Mucosa of stomach (tissue), 1 donor: ENCODE results near the gene MYO7B.

ENCODE experiments used
- H3K27me3 ChIP-seq: one replicate; pipeline ENCODE4 v1.7.0; 2013; ENCODE audit warnings: mild to moderate bottlenecking, low read length; ENCODE audit not compliant: control insufficient read depth, insufficient read depth
- H3K36me3 ChIP-seq: one replicate; pipeline ENCODE4 v1.7.0; 2013; ENCODE audit warnings: low read length; ENCODE audit not compliant: control insufficient read depth, insufficient read depth
- H3K4me1 ChIP-seq: one replicate; pipeline ENCODE4 v1.7.0; 2013; ENCODE audit warnings: mild to moderate bottlenecking, low read length; ENCODE audit not compliant: control insufficient read depth, insufficient read depth
- H3K4me3 ChIP-seq: one replicate; pipeline ENCODE4 v1.7.0; 2013; ENCODE audit warnings: low read length
- H3K9ac ChIP-seq: one replicate; pipeline ENCODE4 v1.7.0; 2013; ENCODE audit warnings: mild to moderate bottlenecking, low read length, moderate library complexity
- H3K9me3 ChIP-seq: one replicate; pipeline ENCODE4 v1.7.0; 2013; ENCODE audit warnings: mild to moderate bottlenecking, low read length, moderate library complexity; ENCODE audit not compliant: control insufficient read depth
- donor health status: Pancreatic carcinoma.

MYO7B gene

DNA sequence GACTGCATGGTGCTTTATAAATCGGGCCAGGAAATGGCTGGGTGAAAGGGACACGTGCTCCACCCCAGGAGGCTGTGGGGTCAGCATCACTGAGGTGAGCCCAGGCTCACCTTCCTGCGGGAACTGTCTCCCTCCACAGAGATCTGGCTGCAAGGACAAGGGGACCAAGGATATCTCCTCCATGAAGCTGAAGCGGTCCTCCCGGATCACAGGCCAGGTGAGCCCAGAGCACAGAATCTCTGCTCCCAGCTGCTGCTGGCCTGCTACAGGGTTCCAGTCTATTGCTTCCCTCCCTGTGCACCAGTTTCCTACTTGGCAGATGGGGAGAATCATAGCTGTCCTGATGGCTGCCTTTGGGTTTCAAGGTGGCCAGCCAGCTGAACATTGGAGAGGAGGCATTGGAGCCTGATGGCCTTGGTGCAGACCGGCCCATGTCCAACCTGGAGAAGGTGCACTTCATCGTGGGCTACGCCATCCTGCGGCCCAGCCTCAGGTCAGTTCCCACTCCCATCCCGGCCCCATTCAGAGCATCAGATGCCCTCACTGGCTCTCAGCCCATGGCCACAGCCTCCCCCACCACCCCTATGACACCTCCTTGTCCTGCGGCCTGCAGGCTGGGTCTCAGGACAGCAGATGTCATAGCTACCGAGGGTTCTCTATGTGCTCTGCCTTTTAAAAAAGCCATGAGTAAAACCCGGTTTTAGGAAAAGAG, 76.8 kb downstream of the MYO7B start:
- Histone ChIP-seq H3K27me3 (no peaks in the 10 kb centered on the region), H3K4me1 (no peaks in the 10 kb centered on the region), H3K9me3 (no peaks in the 10 kb centered on the region), H3K36me3 (no peaks in the 10 kb centered on the region), H3K9ac (no peak overlapping the region), H3K4me3 (no peak overlapping the region)

DNA sequence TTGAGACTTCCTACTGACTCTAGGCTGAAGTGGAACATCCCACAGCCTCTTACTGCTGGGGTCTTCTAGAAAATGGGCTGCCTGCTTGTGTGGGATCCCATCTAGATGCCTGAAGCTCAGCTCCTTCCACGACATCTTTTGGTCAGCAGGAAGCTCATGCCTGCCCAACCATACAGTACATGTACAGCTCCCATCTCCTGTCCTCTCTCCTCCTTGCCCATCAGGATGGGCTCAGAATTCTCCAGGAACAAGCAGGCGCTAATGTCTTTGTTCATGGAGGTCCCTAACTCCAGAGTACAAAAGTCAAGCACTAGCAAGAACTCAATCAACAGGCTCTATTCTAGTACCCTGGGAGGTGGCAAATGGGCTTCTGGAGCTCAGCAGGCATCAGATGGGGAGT, 78.8 kb downstream of the MYO7B start:
- Histone ChIP-seq H3K36me3 (no peaks in the 10 kb centered on the region), H3K27me3 (no peaks in the 10 kb centered on the region), H3K9ac (no peak overlapping the region), H3K9me3 (no peaks in the 10 kb centered on the region), H3K4me3 (no peak overlapping the region), H3K4me1 (no peaks in the 10 kb centered on the region)

DNA sequence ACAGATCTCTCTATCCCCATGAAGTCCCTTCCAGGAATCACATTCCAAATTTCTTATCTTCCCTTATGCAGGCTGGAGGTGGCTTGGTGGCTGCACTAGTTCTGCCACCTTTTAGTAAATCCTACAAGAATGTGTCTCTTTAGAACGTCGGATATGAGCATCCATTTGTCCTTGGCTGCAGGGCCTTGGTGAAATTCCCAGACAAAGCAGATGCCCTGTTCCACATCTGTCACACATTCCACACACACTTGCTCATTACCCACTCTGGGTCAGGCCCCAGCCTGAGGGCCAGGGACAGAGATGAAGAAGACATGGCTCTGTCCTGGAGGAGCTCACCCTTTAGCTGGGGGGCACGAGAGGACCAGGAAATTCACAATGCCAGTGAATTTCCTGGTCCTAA, 79.2 kb downstream of the MYO7B start:
- H3K9ac ChIP-seq, result no peak overlapping the region
- no peaks in the 10 kb centered on the region for H3K9me3 ChIP-seq
- H3K36me3 ChIP-seq, result no peaks in the 10 kb centered on the region
- peaks cover 4% of the 10 kb centered on the region for H3K27me3 ChIP-seq
- H3K4me3 ChIP-seq, result no peak overlapping the region
- H3K4me1 ChIP-seq, result no peaks in the 10 kb centered on the region

DNA sequence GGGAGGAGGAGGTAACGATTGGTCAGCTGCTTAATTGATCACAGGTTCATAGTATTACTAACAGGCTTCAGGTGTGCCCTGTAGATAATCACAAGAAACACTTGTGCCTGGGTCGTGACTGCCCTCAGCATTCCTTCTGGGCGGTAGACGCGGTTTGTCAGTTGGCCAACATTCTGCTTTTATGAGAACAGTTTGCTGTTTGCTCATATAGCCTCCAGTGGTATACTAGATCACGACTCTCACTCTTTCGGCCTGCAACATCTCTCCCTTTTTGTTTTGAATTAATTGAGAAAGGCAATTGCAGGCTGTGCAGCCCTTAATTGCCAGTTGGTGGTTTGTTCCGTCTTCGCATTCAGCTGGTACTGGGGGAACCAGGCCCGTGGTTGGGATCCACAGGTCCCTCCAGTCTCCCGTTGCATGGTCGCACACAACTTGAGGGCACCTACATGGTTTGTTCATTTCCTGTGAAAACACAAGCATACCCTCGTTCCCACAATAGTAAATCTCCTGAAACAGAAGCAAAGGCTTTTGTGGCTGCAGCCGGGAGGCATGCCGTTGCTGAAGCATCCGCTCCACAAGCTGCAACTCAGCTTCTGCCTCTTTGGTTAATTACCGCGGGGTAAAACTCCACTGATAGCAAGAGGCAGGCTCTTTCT, 80.2 kb downstream of the MYO7B start:
- H3K9me3 ChIP-seq, result no peaks in the 10 kb centered on the region
- H3K27me3 ChIP-seq, result peaks cover 5% of the 10 kb centered on the region
- no peaks in the 10 kb centered on the region for H3K4me1 ChIP-seq
- H3K9ac ChIP-seq, result no peak overlapping the region
- H3K36me3 ChIP-seq, result no peaks in the 10 kb centered on the region
- no peak overlapping the region for H3K4me3 ChIP-seq

DNA sequence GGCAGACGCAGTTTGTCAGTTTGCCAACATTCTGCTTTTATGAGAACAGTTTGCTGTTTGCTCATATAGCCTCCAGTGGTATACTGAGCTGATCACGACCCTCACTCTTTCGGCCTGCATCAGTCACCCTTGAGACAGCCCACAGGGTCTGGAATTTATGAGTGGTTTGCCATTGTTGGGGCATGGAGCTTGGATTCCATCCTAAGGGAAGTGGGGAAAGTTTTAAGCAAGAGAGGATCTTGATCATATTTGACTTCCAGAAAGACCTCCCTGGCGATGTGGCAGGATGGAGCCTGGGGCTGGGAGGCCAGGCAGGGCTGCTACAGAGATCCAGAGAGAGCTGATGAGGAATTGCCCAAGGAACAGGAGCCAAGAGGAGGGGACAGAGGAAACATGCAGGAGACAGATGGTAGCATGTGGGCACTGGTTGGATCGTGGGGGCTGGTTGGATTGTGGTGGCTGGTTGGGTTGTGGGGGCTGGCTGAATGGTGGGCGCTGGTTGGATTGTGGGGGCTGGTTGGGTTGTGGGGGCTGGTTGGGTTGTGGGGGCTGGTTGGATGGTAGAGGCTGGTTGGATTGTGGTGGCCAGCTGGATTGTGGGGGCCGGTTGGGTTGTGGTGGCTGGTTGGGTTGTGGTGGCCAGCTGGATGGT, 83.2 kb downstream of the MYO7B start:
- Histone ChIP-seq H3K9me3 (no peaks in the 10 kb centered on the region), H3K4me1 (no peaks in the 10 kb centered on the region), H3K9ac (no peak overlapping the region), H3K36me3 (no peaks in the 10 kb centered on the region), H3K27me3 (peaks cover 5% of the 10 kb centered on the region), H3K4me3 (no peak overlapping the region)

DNA sequence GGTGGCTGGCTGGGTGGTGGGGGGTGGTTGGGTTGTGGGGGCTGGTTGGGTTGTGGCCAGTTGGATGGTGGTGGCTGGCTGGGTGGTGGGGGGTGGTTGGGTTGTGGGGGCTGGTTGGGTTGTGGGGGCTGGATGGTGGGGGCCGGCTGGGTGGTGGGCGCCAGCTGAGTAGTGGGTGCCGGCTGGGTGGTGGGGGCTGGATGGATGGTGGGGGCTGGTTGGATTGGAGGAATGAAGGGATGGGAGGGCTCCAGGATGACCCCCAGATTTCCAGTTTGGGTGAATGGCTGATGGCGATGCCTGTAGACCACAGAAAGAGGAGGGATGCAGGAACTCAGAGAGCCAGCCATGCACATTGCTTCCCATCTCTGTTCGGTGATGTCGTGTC, 83.7 kb downstream of the MYO7B start:
- no peaks in the 10 kb centered on the region for H3K4me1 ChIP-seq
- H3K4me3 ChIP-seq, result no peak overlapping the region
- H3K27me3 ChIP-seq, result peaks cover 5% of the 10 kb centered on the region
- H3K9me3 ChIP-seq, result no peaks in the 10 kb centered on the region
- no peak overlapping the region for H3K9ac ChIP-seq
- no peaks in the 10 kb centered on the region for H3K36me3 ChIP-seq

DNA sequence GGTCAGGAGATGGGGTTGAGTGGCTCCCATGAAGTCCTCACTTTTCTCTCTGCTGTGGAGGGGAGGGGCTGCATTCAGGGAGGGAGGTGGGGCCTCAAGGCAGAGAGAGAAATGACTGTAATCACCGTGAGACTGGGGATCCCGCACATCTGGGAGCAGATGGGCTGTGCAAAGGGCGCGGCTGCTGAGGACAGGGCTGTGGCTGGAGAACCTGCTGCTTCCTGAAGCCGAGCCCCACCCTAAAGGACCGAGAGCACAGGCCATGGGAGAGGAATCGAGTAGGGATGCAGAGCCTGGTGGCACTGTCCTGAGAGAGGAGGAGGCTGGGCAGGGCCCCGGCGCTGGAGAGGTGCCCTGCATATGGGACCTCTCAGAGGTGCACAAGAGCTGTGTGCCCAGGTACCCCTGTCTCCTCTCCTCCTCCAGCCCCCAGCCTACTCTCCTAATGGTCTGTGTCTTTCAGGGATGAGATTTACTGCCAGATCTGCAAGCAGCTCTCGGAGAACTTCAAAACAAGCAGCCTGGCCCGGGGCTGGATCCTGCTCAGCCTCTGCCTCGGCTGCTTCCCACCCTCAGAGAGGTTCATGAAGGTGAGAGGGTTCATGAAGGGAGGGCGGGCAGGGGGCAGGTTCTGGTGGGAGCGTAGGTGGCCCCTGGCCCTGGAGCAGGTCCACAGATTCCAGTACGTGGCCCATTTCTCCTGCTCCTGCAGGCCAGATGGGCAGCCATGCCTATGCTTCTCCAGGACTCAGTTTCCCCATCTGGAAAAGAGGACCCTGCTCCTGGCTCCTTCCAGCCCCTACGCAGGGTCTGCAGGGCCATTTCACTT, 84.6 kb downstream of the MYO7B start:
- no peaks in the 10 kb centered on the region for H3K4me1 ChIP-seq
- H3K9me3 ChIP-seq, result no peaks in the 10 kb centered on the region
- peaks cover 5% of the 10 kb centered on the region for H3K27me3 ChIP-seq
- no peak overlapping the region for H3K9ac ChIP-seq
- no peaks in the 10 kb centered on the region for H3K36me3 ChIP-seq
- H3K4me3 ChIP-seq, result no peak overlapping the region

DNA sequence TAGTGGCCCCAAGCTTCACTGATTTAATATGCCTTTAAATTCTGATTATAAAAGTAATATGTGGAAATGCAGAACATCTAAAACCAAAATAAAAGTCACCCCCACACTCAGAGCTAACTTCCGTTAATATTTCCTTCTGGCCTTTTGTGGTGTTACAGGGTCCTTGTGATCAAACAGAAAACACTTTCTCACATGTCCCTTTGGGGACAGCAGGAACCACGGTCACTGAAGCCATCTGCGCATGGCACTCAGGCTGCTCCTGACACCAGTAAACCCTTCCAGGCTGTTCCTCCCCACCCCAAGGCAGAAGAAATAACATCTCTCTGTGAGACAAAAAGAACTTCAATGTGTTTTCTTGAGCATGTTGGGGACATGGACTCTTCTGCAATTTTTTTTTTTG, 85.4 kb downstream of the MYO7B start:
- Histone ChIP-seq H3K36me3 (no peaks in the 10 kb centered on the region), H3K9me3 (no peaks in the 10 kb centered on the region), H3K27me3 (peaks cover 5% of the 10 kb centered on the region), H3K4me1 (no peaks in the 10 kb centered on the region), H3K9ac (no peak overlapping the region), H3K4me3 (no peak overlapping the region)

DNA sequence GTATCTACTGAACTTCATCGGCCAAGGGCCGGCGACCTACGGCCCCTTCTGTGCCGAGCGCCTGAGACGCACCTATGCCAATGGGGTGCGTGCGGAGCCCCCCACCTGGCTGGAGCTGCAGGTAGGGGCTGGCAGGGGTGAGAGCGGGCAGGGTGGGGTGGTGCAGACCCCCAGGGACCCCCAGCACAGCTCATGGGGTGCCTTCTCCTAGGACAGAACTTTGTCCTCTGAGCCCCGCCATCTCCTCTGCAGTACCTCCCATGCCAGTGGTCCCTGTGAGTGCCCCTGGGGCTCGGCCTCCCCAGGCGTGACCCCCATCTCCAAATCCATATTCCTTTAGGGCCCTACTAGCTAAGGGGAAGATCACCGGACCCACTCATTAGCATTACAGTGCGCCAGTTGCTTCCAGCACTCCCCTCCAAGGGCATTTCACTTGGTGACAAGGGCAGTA, 86.5 kb downstream of the MYO7B start:
- Histone ChIP-seq H3K9me3 (no peaks in the 10 kb centered on the region), H3K4me3 (no peak overlapping the region), H3K4me1 (no peaks in the 10 kb centered on the region), H3K9ac (no peak overlapping the region), H3K36me3 (no peaks in the 10 kb centered on the region), H3K27me3 (peaks cover 5% of the 10 kb centered on the region)

DNA sequence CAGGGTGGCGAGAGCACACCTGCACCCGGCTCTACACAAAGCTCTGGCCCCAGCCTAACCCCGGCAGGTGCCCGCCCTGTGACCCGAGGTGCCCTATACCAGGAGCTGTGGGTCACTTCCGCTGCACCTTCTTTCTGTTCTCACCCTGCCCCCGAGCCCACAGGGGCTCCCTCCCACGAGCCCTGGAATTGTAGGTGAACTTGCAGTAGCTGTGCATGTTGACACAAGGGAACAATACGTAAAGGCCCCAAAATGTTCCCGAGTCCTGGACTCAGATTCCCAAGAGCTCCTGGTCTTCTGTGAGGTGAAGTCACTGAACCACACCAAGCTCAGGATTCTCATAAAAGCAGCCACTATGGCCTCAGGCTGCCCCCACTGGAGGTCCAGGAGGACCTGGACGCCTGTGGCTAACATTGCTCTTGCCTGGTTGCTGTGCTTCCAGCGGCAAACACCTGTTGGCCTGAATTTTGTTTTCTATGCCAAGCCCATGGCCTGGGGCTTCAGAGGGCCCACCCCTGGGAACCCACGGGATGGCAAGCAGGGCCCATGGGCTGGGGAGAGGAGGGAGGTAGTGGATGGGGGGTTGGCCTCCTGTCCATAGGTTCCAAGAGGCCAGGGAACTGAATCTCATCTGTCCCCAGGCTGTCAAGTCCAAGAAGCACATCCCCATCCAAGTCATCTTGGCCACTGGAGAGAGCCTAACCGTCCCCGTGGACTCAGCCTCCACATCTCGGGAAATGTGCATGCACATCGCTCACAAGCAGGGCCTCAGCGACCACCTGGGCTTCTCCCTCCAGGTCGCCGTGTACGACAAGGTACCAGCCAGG, 87.3 kb downstream of the MYO7B start:
- Histone ChIP-seq H3K36me3 (no peaks in the 10 kb centered on the region), H3K9me3 (no peaks in the 10 kb centered on the region), H3K4me3 (no peak overlapping the region), H3K4me1 (no peaks in the 10 kb centered on the region), H3K27me3 (peaks cover 5% of the 10 kb centered on the region), H3K9ac (no peak overlapping the region)
